Cardiac fibroblast (primary cell): ENCODE data around the gene SLC16A4.
A peak's percentile ranks its signal among the peaks of the same experiment; 100 is the strongest.
"Not testable (repeated sequence)": the region's sequence is repeated elsewhere in the genome, so short reads cannot be mapped to it uniquely, and the experiment has no call there.

Experiments used
- DNase-seq, 2 donors: peaks; one replicate each; pipeline versions ENCODE4 v3.0.0 to v3.0.0-alpha.2; 2010; ENCODE audit warnings: low read depth in 2 of 2
- H3K4me3 ChIP-seq, 2 donors: replicated peaks in 1 of 2; 1 replicate in 1 of 2; 2 replicates in 1 of 2; pipeline ENCODE4 v1.5.1; 2011; ENCODE audit warnings: low read depth in 2 of 2, low read length in 2 of 2, mild to moderate bottlenecking in 2 of 2, moderate library complexity in 1 of 2
- TF ChIP-seq, protein P1 (sequence below): IDR thresholded peaks from one replicate; pipeline ENCODE4 v1.5.1; 2011; ENCODE audit warnings: low read depth, mild to moderate bottlenecking, low read length, inconsistent platforms

The SLC16A4 gene

DNA sequence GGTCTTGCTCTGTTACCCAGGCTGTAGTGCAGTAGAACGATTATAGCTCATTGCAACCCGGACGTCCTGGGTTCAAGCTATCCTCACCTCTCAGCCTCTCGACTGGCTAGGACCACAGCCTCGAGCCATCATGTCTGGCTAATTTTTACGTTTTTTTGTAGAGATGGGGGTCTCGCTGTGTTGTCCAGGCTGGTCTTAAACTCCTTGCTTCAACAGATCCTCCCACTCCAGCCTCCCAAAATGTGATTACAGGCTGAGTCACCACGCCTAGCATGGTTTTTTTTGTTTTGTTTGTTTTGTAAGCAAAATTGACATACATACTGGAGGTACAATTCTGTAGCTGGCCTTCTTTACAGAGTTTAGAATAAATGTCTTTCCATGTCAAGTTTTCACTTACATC is 17.7 kb upstream of the SLC16A4 start:
- peak in 1 of 2 donors; percentile 15 for DNase-seq
- TF ChIP-seq, protein P1, sequence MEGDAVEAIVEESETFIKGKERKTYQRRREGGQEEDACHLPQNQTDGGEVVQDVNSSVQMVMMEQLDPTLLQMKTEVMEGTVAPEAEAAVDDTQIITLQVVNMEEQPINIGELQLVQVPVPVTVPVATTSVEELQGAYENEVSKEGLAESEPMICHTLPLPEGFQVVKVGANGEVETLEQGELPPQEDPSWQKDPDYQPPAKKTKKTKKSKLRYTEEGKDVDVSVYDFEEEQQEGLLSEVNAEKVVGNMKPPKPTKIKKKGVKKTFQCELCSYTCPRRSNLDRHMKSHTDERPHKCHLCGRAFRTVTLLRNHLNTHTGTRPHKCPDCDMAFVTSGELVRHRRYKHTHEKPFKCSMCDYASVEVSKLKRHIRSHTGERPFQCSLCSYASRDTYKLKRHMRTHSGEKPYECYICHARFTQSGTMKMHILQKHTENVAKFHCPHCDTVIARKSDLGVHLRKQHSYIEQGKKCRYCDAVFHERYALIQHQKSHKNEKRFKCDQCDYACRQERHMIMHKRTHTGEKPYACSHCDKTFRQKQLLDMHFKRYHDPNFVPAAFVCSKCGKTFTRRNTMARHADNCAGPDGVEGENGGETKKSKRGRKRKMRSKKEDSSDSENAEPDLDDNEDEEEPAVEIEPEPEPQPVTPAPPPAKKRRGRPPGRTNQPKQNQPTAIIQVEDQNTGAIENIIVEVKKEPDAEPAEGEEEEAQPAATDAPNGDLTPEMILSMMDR = no peak
- H3K4me3 ChIP-seq = no peak overlapping the region

DNA sequence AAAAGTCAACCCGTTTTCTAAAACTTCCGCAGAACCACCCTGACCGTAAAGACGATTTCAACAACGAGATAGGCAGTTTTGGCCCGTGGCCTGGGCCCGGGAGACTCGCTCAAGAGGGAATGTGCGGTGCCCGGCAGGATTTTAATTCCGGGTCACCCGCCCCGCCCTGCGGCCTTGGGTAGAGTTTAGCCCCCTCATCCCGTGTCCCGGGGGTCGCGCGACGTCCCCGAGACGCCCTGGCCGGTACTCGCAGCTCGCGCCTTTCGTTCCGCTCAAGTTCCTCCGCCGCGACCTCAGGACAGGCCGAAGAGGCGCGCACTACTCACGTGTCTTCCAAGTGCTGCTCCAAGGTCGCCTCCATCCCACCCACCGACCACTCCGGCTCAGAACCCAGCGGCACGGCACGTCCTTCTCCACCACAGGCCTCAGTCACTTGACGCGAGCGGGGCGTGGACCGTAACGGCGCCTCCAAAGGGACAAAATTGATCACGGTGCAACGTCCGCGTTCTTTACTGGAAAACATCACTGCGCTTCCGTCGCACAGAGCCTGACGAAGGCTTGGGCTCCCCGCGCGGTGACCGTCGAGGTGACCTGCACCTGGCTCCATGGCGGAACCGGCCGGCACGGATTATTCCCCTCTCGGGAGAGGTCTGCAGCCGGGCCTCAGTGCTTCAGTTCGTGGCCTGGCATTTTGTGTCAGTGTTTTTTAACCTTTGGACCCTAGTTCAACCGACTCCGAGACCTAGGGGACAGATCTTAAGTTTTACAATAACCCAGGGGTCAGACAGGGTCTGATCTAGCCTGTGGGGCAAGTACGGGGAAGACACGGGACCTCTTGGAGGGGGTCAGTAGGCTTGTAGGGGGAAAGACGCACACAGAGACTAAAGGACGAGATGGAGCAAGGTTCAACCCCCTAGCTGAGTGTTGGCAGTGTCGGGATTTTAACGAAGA is 16.7 kb upstream of the SLC16A4 start, which contains the start of gene LAMTOR5:
TSS of gene LAMTOR5 (minus strand) at position 435 of the 951 bp plus-strand sequence. CDS start at position 361, 74 bp downstream.
- peak; percentile 93 to 94 for DNase-seq
- TF ChIP-seq, protein P1 = no peak
- peak within 1 kb of the TSS; percentile 77 to 89 for H3K4me3 ChIP-seq

DNA sequence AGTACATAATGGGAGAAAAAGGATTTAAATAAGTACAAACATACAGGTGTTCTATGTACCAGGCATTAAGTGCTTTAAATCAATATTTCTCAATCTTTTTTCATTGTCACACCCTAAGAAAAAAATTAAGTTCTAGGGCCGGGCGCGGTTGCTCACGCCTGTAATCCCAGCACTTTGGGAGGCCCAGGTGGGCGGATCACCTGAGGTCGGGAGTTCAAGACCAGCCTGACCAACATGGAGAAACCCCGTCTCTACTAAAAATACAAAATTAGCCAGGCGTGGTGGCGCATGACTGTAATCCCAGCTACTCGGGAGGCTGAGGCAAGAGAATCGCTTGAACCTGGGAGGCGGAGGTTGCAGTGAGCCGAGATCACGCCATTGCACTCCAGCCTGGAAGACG is 15.6 kb upstream of the SLC16A4 start:
- not testable (repeated sequence) for DNase-seq

DNA sequence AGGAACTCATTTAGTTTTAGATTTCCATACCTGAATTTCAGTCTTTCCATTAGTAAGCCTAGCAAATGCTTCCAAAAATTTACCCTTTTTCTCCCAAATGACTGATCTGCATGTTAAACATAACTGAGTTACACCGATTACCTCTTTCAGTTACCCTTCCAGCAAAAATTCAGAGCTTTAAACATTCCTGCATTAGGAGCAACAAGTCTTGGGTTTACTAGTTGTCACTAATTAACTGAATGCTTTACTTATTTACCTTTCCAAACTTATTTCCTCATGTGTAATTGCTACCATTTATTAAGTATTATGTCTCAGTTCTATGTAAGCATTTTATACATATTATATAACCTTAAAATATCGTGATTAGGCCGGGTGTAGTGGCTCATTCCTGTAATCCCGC is 13.6 kb upstream of the SLC16A4 start:
- no peak for DNase-seq
- no peak overlapping the region for H3K4me3 ChIP-seq
- TF ChIP-seq, protein P1 = no peak

More for the DNA sequence above, 15.6 kb upstream of the SLC16A4 start:
- H3K4me3 ChIP-seq = peak overlapping the region; percentile 77 to 89

DNA sequence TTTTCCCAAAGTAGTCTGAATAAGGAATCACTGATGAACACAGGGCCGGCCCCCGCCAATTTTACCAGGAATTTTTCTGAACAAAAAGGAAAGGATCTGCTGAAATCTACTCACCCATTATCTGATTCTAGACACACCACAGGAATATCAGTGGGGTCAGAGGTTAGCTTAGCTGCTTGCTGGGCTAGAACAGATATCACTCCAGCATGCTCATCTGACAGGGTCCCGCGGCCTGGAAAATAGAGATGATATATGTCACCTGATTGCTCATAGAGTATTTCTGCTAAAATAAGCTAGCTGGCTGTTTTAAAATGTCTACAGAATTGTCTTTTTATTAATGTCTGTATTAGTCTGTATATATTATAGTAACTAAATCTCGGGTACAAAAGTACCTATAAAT is 13.0 kb upstream of the SLC16A4 start:
- no peak for DNase-seq
- TF ChIP-seq, protein P1 = no peak
- no peak overlapping the region for H3K4me3 ChIP-seq

DNA sequence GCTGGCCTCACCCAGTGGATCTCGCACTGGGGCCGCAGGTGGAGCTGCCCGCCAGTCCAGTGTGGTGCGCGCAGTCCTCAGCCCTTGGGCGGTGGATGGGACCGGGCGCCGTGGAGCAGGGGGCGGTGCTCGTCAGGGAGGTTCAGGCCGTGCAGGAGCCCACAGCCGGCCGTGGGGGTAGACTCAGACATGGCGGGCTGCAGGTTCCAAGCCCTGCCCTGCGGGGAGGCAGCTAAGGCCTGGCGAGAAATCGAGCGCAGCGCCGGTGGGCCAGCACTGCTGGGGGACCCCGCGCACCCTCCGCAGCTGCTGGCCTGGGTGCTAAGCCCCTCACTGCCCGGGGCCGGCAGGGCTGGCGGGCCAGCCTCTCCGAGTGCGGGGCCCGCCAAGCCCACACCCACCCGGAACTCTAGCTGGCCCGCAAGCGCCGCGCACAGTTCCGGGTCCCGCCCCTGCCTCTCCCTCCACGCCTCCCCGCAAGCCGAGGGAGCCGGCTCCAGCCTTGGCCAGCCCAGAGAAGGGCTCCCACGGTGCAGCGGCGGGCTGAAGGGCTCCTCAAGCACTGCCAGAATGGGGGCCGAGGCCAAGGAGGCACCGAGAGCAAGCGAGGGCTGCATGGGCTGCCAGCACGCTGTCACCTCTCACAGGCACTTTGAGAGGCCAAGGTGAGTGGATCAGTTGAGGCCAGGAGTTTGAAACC is 5.6 kb upstream of the SLC16A4 start:
- not testable (repeated sequence) for DNase-seq, H3K4me3 ChIP-seq

DNA sequence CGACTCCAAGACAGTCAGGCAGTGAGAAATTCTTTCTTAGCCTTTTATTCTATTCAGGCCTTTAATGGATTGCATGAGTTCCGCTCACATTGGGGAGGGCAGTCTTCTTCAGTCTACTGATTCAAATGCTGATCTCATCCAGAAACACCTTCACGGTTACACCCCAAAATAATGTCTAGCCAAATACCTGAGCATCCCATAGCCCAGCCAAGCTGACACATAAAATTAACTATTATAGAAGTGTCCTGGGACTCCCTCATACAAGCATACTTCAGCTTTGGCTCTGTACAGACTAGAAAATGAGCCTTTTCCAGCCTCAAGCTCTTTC is 3.6 kb upstream of the SLC16A4 start:
- DNase-seq = no peak
- TF ChIP-seq, protein P1 = no peak
- H3K4me3 ChIP-seq = no peak overlapping the region
